HEK293 (cell line): ENCODE results near the gene CPNE2.

ENCODE experiments used
- CTCF ChIA-PET: fragments of 350-600 bp; formaldehyde crosslinking; extraction: SDS; loops from one replicate; lab custom pipeline; 2021; ENCODE audit warnings: antibody characterized with exemption; lab: Yijun Ruan, JAX
- POLR2A ChIA-PET: fragments of 300-600 bp; formaldehyde crosslinking; extraction: SDS; loops from one replicate; lab custom pipeline; 2020; ENCODE audit warnings: antibody characterized with exemption, inconsistent platforms; lab: Yijun Ruan, JAX
- H3K27ac ChIP-seq: fragments of 200-500 bp; sonication (Bioruptor generic); 2 replicates; pipeline ENCODE4 v1.5.1; 2014; ENCODE audit warnings: low read depth, low read length, control low read depth, inconsistent platforms; ENCODE audit errors: extremely low read depth
- H3K36me3 ChIP-seq, 2 experiments: fragments of 200-500 bp in 1 of 2; sonication (Bioruptor generic) in 1 of 2; 1 replicate in 1 of 2; 2 replicates in 1 of 2; pipeline ENCODE4 v1.5.1; 2014 to 2017; ENCODE audit warnings: inconsistent platforms in 2 of 2, low read length in 2 of 2; ENCODE audit not compliant: control insufficient read depth in 2 of 2, insufficient read depth in 1 of 2
- H3K4me1 ChIP-seq: fragments of 200-500 bp; sonication (Bioruptor generic); 2 replicates; pipeline ENCODE4 v1.5.1; 2014; ENCODE audit warnings: mild to moderate bottlenecking, low read length, inconsistent platforms; ENCODE audit not compliant: control insufficient read depth, insufficient read depth
- H3K4me3 ChIP-seq: 2 replicates; pipeline ENCODE4 v1.5.1; 2011; ENCODE audit warnings: low read depth, mild to moderate bottlenecking, control low read depth, low read length, moderate library complexity
- H3K9me3 ChIP-seq: fragments of 200-500 bp; sonication (Bioruptor generic); 2 replicates; pipeline ENCODE4 v1.5.1; 2014; ENCODE audit warnings: low read depth, low read length, inconsistent platforms; ENCODE audit not compliant: control insufficient read depth, insufficient read depth
- HOXA7 ChIP-seq: sonication (generic); formaldehyde crosslinking; IDR thresholded peaks from 2 replicates; pipeline ENCODE4 v1.8.1; 2022; ENCODE audit warnings: missing genetic modification reagents, borderline replicate concordance
- KLF7 ChIP-seq: fragments of 450-650 bp; formaldehyde crosslinking; IDR thresholded peaks from 2 replicates; pipeline ENCODE4 v1.5.1; 2016; ENCODE audit warnings: missing biosample characterization, missing genetic modification characterization, borderline replicate concordance
- KLF8 ChIP-seq: fragments of 450-650 bp; formaldehyde crosslinking; IDR thresholded peaks from 2 replicates; pipeline ENCODE4 v1.5.1; 2016; ENCODE audit warnings: missing biosample characterization, missing genetic modification characterization
- RBAK ChIP-seq: fragments of 450-650 bp; formaldehyde crosslinking; IDR thresholded peaks from 2 replicates; pipeline ENCODE4 v1.5.1; 2016; ENCODE audit warnings: missing biosample characterization, missing genetic modification characterization
- SCRT2 ChIP-seq: fragments of 450-650 bp; formaldehyde crosslinking; IDR thresholded peaks from 2 replicates; pipeline ENCODE4 v1.5.1; 2016; ENCODE audit warnings: missing biosample characterization, missing genetic modification characterization
- SP7 ChIP-seq: fragments of 450-650 bp; formaldehyde crosslinking; IDR thresholded peaks from 2 replicates; pipeline ENCODE4 v1.5.1; 2016; ENCODE audit warnings: missing biosample characterization, missing genetic modification characterization
- TRIM28 ChIP-seq: IDR thresholded peaks from 2 replicates; pipeline ENCODE4 v1.6.1; 2011; ENCODE audit warnings: low read length, control low read depth, borderline replicate concordance
- ZBTB20 ChIP-seq: fragments of 450-650 bp; formaldehyde crosslinking; IDR thresholded peaks from 2 replicates; pipeline ENCODE4 v1.5.1; 2016; ENCODE audit warnings: missing biosample characterization, missing genetic modification characterization
- ZBTB6 ChIP-seq: fragments of 450-650 bp; formaldehyde crosslinking; IDR thresholded peaks from 2 replicates; pipeline ENCODE4 v1.5.1; 2017; ENCODE audit warnings: missing biosample characterization, missing genetic modification characterization
- ZFP41 ChIP-seq: fragments of 450-650 bp; formaldehyde crosslinking; IDR thresholded peaks from 2 replicates; pipeline ENCODE4 v1.5.1; 2016; ENCODE audit warnings: missing biosample characterization, missing genetic modification characterization, borderline replicate concordance
- ZFP69B ChIP-seq: fragments of 450-650 bp; formaldehyde crosslinking; IDR thresholded peaks from 2 replicates; pipeline ENCODE4 v1.5.1; 2016; ENCODE audit warnings: missing biosample characterization, missing genetic modification characterization
- ZNF112 ChIP-seq: fragments of 450-650 bp; formaldehyde crosslinking; IDR thresholded peaks from 2 replicates; pipeline ENCODE4 v1.5.0; 2017; ENCODE audit warnings: missing biosample characterization, missing genetic modification characterization
- ZNF157 ChIP-seq: fragments of 450-650 bp; formaldehyde crosslinking; IDR thresholded peaks from 2 replicates; pipeline ENCODE4 v1.5.1; 2016; ENCODE audit warnings: missing biosample characterization, missing genetic modification characterization
- ZNF19 ChIP-seq: fragments of 450-650 bp; formaldehyde crosslinking; IDR thresholded peaks from 2 replicates; pipeline ENCODE4; 2016; ENCODE audit warnings: missing biosample characterization, missing genetic modification characterization, low read depth
- ZNF239 ChIP-seq: fragments of 450-650 bp; formaldehyde crosslinking; IDR thresholded peaks from 2 replicates; pipeline ENCODE4 v1.5.1; 2016; ENCODE audit warnings: missing biosample characterization, missing genetic modification characterization
- ZNF24 ChIP-seq: fragments of 450-650 bp; formaldehyde crosslinking; IDR thresholded peaks from 2 replicates; pipeline ENCODE4 v1.5.1; 2016; ENCODE audit warnings: missing biosample characterization, missing genetic modification characterization
- ZNF248 ChIP-seq: fragments of 450-650 bp; formaldehyde crosslinking; IDR thresholded peaks from 2 replicates; pipeline ENCODE4 v1.5.1; 2017; ENCODE audit warnings: missing biosample characterization, missing genetic modification characterization
- ZNF292 ChIP-seq: fragments of 450-650 bp; formaldehyde crosslinking; IDR thresholded peaks from 2 replicates; pipeline ENCODE4 v1.5.1; 2016; ENCODE audit warnings: low read depth, missing biosample characterization, missing genetic modification characterization, borderline replicate concordance
- ZNF302 ChIP-seq: fragments of 450-650 bp; formaldehyde crosslinking; IDR thresholded peaks from 2 replicates; pipeline ENCODE4 v1.5.1; 2016; ENCODE audit warnings: missing biosample characterization, missing genetic modification characterization, low read depth
- ZNF311 ChIP-seq: fragments of 450-650 bp; formaldehyde crosslinking; IDR thresholded peaks from 2 replicates; pipeline ENCODE4 v1.5.1; 2017; ENCODE audit warnings: missing biosample characterization, missing genetic modification characterization, borderline replicate concordance
- ZNF366 ChIP-seq: fragments of 450-650 bp; formaldehyde crosslinking; conservative IDR thresholded peaks from 2 replicates; pipeline ENCODE4 v1.5.1; 2016; ENCODE audit warnings: missing biosample characterization, missing genetic modification characterization
- ZNF394 ChIP-seq: fragments of 450-650 bp; formaldehyde crosslinking; IDR thresholded peaks from 2 replicates; pipeline ENCODE4 v1.5.1; 2016; ENCODE audit warnings: missing biosample characterization, missing genetic modification characterization, mild to moderate bottlenecking, moderate library complexity, borderline replicate concordance
- ZNF423 ChIP-seq: fragments of 450-650 bp; formaldehyde crosslinking; IDR thresholded peaks from 2 replicates; pipeline ENCODE4 v1.5.1; 2016; ENCODE audit warnings: missing biosample characterization, missing genetic modification characterization
- ZNF433 ChIP-seq: fragments of 450-650 bp; formaldehyde crosslinking; IDR thresholded peaks from 2 replicates; pipeline ENCODE4 v1.5.1; 2016; ENCODE audit warnings: missing biosample characterization, missing genetic modification characterization, low read depth
- ZNF510 ChIP-seq: fragments of 450-650 bp; formaldehyde crosslinking; IDR thresholded peaks from 2 replicates; pipeline ENCODE4 v1.5.1; 2018; ENCODE audit warnings: mild to moderate bottlenecking, missing genetic modification characterization, missing biosample characterization; ENCODE audit not compliant: insufficient replicate concordance
- ZNF544 ChIP-seq: fragments of 450-650 bp; formaldehyde crosslinking; IDR thresholded peaks from 2 replicates; pipeline ENCODE4 v1.5.0; 2017; ENCODE audit warnings: missing biosample characterization, missing genetic modification characterization
- ZNF560 ChIP-seq: fragments of 450-650 bp; formaldehyde crosslinking; IDR thresholded peaks from 2 replicates; pipeline ENCODE4 v1.5.1; 2017; ENCODE audit warnings: missing biosample characterization, missing genetic modification characterization, borderline replicate concordance
- ZNF600 ChIP-seq: fragments of 450-650 bp; formaldehyde crosslinking; IDR thresholded peaks from 2 replicates; pipeline ENCODE4 v1.5.1; 2016; ENCODE audit warnings: missing biosample characterization, missing genetic modification characterization
- ZNF626 ChIP-seq: fragments of 450-650 bp; sonication (Bioruptor Pico); formaldehyde crosslinking; IDR thresholded peaks from 2 replicates; pipeline ENCODE4 v1.5.1; 2018; ENCODE audit warnings: missing biosample characterization, missing genetic modification characterization, inconsistent platforms
- ZNF639 ChIP-seq: fragments of 450-650 bp; formaldehyde crosslinking; IDR thresholded peaks from 2 replicates; pipeline ENCODE4 v1.5.1; 2016; ENCODE audit warnings: missing biosample characterization, missing genetic modification characterization
- ZNF677 ChIP-seq: fragments of 450-650 bp; IDR thresholded peaks from 2 replicates; pipeline ENCODE4 v1.5.0; 2018; ENCODE audit warnings: missing biosample characterization, mild to moderate bottlenecking, missing genetic modification characterization, moderate library complexity
- TF ChIP-seq, protein P1 (sequence below): fragments of 450-650 bp; formaldehyde crosslinking; IDR thresholded peaks from 2 replicates; pipeline ENCODE4 v1.5.1; 2016; ENCODE audit warnings: missing biosample characterization, missing genetic modification characterization, low read depth
- TF ChIP-seq, protein P2 (sequence below): fragments of 450-650 bp; formaldehyde crosslinking; IDR thresholded peaks from 2 replicates; pipeline ENCODE4 v1.5.0; 2017; ENCODE audit warnings: missing biosample characterization, missing genetic modification characterization, borderline replicate concordance

The CPNE2 gene

GRCh38 chr16:57060323-57061083 is 31.9 kb upstream of the CPNE2 start:
- ChIA-PET CTCF (interaction anchor here (1.5 kb wide), 1 partner anchor 96 kb away, joined by 3 read pairs; no protein-coding TSS in a partner anchor), POLR2A (no interaction called here)
- H3K4me3 ChIP-seq = no peak overlapping the region
- no peaks in the 10 kb centered on the region for H3K4me1 ChIP-seq
- H3K27ac ChIP-seq = no peak overlapping the region
- no peaks in the 10 kb centered on the region for H3K36me3 ChIP-seq
- no peaks in the 10 kb centered on the region for H3K9me3 ChIP-seq
- no peak for TF ChIP-seq ZFP69B (tag by site-specific recombination)
- TF ChIP-seq TRIM28 = no peak
- TF ChIP-seq ZNF433 (tag by site-specific recombination) = no peak
- no peak for TF ChIP-seq ZNF423 (tag by site-specific recombination)
- TF ChIP-seq ZNF19 = no peak
- TF ChIP-seq ZNF677 (tag by site-specific recombination) = no peak
- TF ChIP-seq, protein P1, sequence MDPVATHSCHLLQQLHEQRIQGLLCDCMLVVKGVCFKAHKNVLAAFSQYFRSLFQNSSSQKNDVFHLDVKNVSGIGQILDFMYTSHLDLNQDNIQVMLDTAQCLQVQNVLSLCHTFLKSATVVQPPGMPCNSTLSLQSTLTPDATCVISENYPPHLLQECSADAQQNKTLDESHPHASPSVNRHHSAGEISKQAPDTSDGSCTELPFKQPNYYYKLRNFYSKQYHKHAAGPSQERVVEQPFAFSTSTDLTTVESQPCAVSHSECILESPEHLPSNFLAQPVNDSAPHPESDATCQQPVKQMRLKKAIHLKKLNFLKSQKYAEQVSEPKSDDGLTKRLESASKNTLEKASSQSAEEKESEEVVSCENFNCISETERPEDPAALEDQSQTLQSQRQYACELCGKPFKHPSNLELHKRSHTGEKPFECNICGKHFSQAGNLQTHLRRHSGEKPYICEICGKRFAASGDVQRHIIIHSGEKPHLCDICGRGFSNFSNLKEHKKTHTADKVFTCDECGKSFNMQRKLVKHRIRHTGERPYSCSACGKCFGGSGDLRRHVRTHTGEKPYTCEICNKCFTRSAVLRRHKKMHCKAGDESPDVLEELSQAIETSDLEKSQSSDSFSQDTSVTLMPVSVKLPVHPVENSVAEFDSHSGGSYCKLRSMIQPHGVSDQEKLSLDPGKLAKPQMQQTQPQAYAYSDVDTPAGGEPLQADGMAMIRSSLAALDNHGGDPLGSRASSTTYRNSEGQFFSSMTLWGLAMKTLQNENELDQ = no peak
- TF ChIP-seq ZBTB6 (tag by site-specific recombination) = no peak
- TF ChIP-seq RBAK (tag by site-specific recombination) = no peak
- TF ChIP-seq ZNF239 (tag by site-specific recombination) = no peak
- no peak for TF ChIP-seq HOXA7 (CRISPR knock-in tag)
- no peak for TF ChIP-seq SP7
- TF ChIP-seq ZBTB20 (tag by site-specific recombination) = no peak
- TF ChIP-seq ZNF394 (tag by site-specific recombination) = no peak
- no peak for TF ChIP-seq KLF8 (tag by site-specific recombination)
- no peak for TF ChIP-seq ZNF24 (tag by site-specific recombination)
- no peak for TF ChIP-seq ZNF292 (tag by site-specific recombination)
- TF ChIP-seq ZNF600 (tag by site-specific recombination) = no peak
- TF ChIP-seq ZNF157 = peak; percentile 38; the same call in 1 of the 2 replicates
- no peak for TF ChIP-seq ZNF302 (tag by site-specific recombination)
- TF ChIP-seq ZNF248 = no peak
- TF ChIP-seq ZNF639 = no peak
- TF ChIP-seq ZNF626 = no peak
- TF ChIP-seq ZNF544 (tag by site-specific recombination) = no peak
- peak; percentile 53; the same call in 1 of the 2 replicates for TF ChIP-seq ZNF311 (tag by site-specific recombination)
- TF ChIP-seq, protein P2, sequence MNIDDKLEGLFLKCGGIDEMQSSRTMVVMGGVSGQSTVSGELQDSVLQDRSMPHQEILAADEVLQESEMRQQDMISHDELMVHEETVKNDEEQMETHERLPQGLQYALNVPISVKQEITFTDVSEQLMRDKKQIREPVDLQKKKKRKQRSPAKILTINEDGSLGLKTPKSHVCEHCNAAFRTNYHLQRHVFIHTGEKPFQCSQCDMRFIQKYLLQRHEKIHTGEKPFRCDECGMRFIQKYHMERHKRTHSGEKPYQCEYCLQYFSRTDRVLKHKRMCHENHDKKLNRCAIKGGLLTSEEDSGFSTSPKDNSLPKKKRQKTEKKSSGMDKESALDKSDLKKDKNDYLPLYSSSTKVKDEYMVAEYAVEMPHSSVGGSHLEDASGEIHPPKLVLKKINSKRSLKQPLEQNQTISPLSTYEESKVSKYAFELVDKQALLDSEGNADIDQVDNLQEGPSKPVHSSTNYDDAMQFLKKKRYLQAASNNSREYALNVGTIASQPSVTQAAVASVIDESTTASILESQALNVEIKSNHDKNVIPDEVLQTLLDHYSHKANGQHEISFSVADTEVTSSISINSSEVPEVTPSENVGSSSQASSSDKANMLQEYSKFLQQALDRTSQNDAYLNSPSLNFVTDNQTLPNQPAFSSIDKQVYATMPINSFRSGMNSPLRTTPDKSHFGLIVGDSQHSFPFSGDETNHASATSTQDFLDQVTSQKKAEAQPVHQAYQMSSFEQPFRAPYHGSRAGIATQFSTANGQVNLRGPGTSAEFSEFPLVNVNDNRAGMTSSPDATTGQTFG (tag by site-specific recombination) = 0 out of 2 replicates have a peak, but pooled peaks have one; percentile 23
- TF ChIP-seq ZNF510 (tag by site-specific recombination) = no peak
- no peak for TF ChIP-seq ZFP41 (tag by site-specific recombination)
- no peak for TF ChIP-seq KLF7 (tag by site-specific recombination)
- TF ChIP-seq ZNF366 (tag by site-specific recombination) = no peak
- TF ChIP-seq SCRT2 (tag by site-specific recombination) = no peak
- no peak for TF ChIP-seq ZNF560 (tag by site-specific recombination)
- no peak for TF ChIP-seq ZNF112 (tag by site-specific recombination)
